Ishikawa (cell line): Measurements from ENCODE around the gene FSTL1.

ENCODE experiments used
- CEBPB ChIP-seq: IDR thresholded peaks from 2 replicates; pipeline ENCODE4 v1.6.1; 2012
- CREB1 ChIP-seq: IDR thresholded peaks from 2 replicates; pipeline ENCODE4 v1.6.1; 2012; ENCODE audit warnings: low read depth
- EGR1 ChIP-seq: IDR thresholded peaks from 2 replicates; pipeline ENCODE4 v1.6.1; 2012
- EP300 ChIP-seq: IDR thresholded peaks from 2 replicates; pipeline ENCODE4 v1.6.1; 2012; ENCODE audit warnings: borderline replicate concordance
- FOXM1 ChIP-seq: IDR thresholded peaks from 2 replicates; pipeline ENCODE4 v1.6.1; 2012; ENCODE audit warnings: low read depth, borderline replicate concordance
- MAX ChIP-seq: IDR thresholded peaks from 2 replicates; pipeline ENCODE4 v1.6.1; 2012
- NFIC ChIP-seq: IDR thresholded peaks from 2 replicates; pipeline ENCODE4 v1.6.1; 2012
- RAD21 ChIP-seq: IDR thresholded peaks from 2 replicates; pipeline ENCODE4 v1.6.1; 2012; ENCODE audit warnings: low read depth
- REST ChIP-seq: IDR thresholded peaks from 2 replicates; pipeline ENCODE4 v1.6.1; 2012; ENCODE audit warnings: low read depth, mild to moderate bottlenecking
- TAF1 ChIP-seq: IDR thresholded peaks from 2 replicates; pipeline ENCODE4 v1.6.1; 2012; ENCODE audit warnings: low read depth, mild to moderate bottlenecking
- TEAD4 ChIP-seq: IDR thresholded peaks from 2 replicates; pipeline ENCODE4 v1.6.1; 2012
- USF1 ChIP-seq: IDR thresholded peaks from 2 replicates; pipeline ENCODE4 v1.6.1; 2012
- YY1 ChIP-seq: IDR thresholded peaks from 2 replicates; pipeline ENCODE4 v1.6.1; 2012; ENCODE audit warnings: low read depth
- ZBTB7A ChIP-seq: IDR thresholded peaks from 2 replicates; pipeline ENCODE4 v1.6.1; 2012; ENCODE audit warnings: low read depth

GRCh38 chr3:120420928-120421551 lies 29.8 kb downstream of the FSTL1 start:
- TF ChIP-seq USF1: no peak
- no peak for TF ChIP-seq CREB1
- no peak for TF ChIP-seq MAX
- no peak for TF ChIP-seq FOXM1
- TF ChIP-seq YY1: no peak
- TF ChIP-seq EP300: no peak
- TF ChIP-seq REST: no peak
- no peak for TF ChIP-seq EGR1
- TF ChIP-seq TAF1: no peak
- no peak for TF ChIP-seq TEAD4
- no peak for TF ChIP-seq ZBTB7A
- no peak for TF ChIP-seq NFIC
- TF ChIP-seq RAD21: no peak
- TF ChIP-seq CEBPB: no peak
